HCT116 (cell line): Measurements from ENCODE around the gene GALNT2. TPM values are rescaled to one million over a fixed set of nuclear protein-coding genes. Genes with fewer than 3 reads are reported as not detected.

Experiments
- ATAC-seq: fragments of 200-7000 bp; cut with Tn5 transposase; 2 replicates; pipeline ENCODE4 v1.9.1; 2020; ENCODE audit warnings: mild to moderate bottlenecking, moderate library complexity
- BruUV-seq: library from RNA; stranded (reverse); fragments of 400-500 nt; replicated peaks from 2 replicates; lab custom pipeline; 2021; lab: Mats Ljungman, UMichigan
- CTCF ChIA-PET: fragments of 300-600 bp; sonication (Branson Sonifier 250); formaldehyde crosslinking; loops from one replicate; lab custom pipeline; 2021; ENCODE audit warnings: antibody characterized with exemption; lab: Charles Lee
- POLR2A ChIA-PET: fragments of 300-600, 350-600 bp; sonication (Branson Sonifier 250); formaldehyde crosslinking; loops from one replicate; lab custom pipeline; 2021; ENCODE audit warnings: antibody characterized with exemption; lab: Charles Lee
- RAD21 ChIA-PET, 2 experiments: fragments of 300-600 bp; sonication (Branson Sonifier 250); formaldehyde crosslinking; loops; one replicate each; lab custom pipeline; 2023; ENCODE audit warnings: low total read pairs in 2 of 2; ENCODE audit not compliant: uncharacterized antibody in 2 of 2, unreplicated experiment in 2 of 2, low non-redundant PET in 1 of 2; lab: Charles Lee
- DNase-seq: peaks from one replicate; pipeline ENCODE4 v3.0.0-alpha.2; 2010; ENCODE audit warnings: low read depth, low spot score
- H2AFZ ChIP-seq: fragments of 200-600 bp; shearing (Covaris generic), sonication (generic); 2 replicates; pipeline ENCODE4 v1.6.1; 2017; ENCODE audit warnings: low read depth, mixed run types, mixed read lengths, antibody characterized with exemption, low read length; ENCODE audit not compliant: poor library complexity, severe bottlenecking
- H3K27ac ChIP-seq: 2 replicates; pipeline ENCODE4 v1.5.1; 2012; ENCODE audit warnings: low read depth, low read length
- H3K27me3 ChIP-seq: fragments of 200-600 bp; sonication (generic); 2 replicates; pipeline ENCODE4 v1.6.1; 2016; ENCODE audit warnings: mixed run types, low read length, mixed read lengths; ENCODE audit not compliant: insufficient read depth
- H3K36me3 ChIP-seq, 2 experiments: fragments of 200-500 bp in 1 of 2; fragments of 200-600 bp in 1 of 2; sonication (Bioruptor generic) in 1 of 2; sonication (generic) in 1 of 2; 2 replicates each; pipeline versions ENCODE4 v1.5.1 to v1.6.1; 2014 to 2016; ENCODE audit warnings: low read length in 2 of 2, inconsistent platforms in 1 of 2, mixed read lengths in 1 of 2, mixed run types in 1 of 2; ENCODE audit not compliant: insufficient read depth in 2 of 2, control insufficient read depth in 1 of 2
- H3K4me1 ChIP-seq, 2 experiments: fragments of 200-600 bp in 1 of 2; sonication (generic) in 1 of 2; 2 replicates each; pipeline versions ENCODE4 v1.5.1 to v1.6.1; 2012 to 2017; ENCODE audit warnings: low read length in 2 of 2, inconsistent platforms in 1 of 2, mild to moderate bottlenecking in 1 of 2, mixed read lengths in 1 of 2, mixed run types in 1 of 2, moderate library complexity in 1 of 2; ENCODE audit not compliant: insufficient read depth in 2 of 2, control insufficient read depth in 1 of 2
- H3K4me2 ChIP-seq: fragments of 200-600 bp; sonication (generic); 2 replicates; pipeline ENCODE4 v1.6.1; 2017; ENCODE audit warnings: mixed run types, low read length, mixed read lengths
- H3K4me3 ChIP-seq, 2 experiments: fragments of 200-600 bp in 1 of 2; sonication (generic) in 1 of 2; replicated peaks in 1 of 2; 2 replicates each; pipeline ENCODE4 v1.5.1; 2011 to 2016; ENCODE audit warnings: low read length in 2 of 2, control low read depth in 1 of 2, low read depth in 1 of 2, mild to moderate bottlenecking in 1 of 2, mixed read lengths in 1 of 2, mixed run types in 1 of 2
- H3K79me2 ChIP-seq: fragments of 200-600 bp; sonication (generic); 2 replicates; pipeline ENCODE4 v1.6.1; 2017; ENCODE audit warnings: mild to moderate bottlenecking, mixed run types, low read length, moderate library complexity, mixed read lengths; ENCODE audit not compliant: insufficient read depth
- H3K9ac ChIP-seq: fragments of 200-600 bp; sonication (generic); 2 replicates; pipeline ENCODE4 v1.6.1; 2016; ENCODE audit warnings: low read length, mixed read lengths
- H3K9me2 ChIP-seq: fragments of 200-600 bp; sonication (generic), shearing (Covaris generic); 2 replicates; pipeline ENCODE4 v1.6.1; 2017; ENCODE audit warnings: mixed run types, mild to moderate bottlenecking, moderate library complexity; ENCODE audit not compliant: insufficient read depth
- H3K9me3 ChIP-seq, 2 experiments: fragments of 200-500 bp in 1 of 2; fragments of 200-600 bp in 1 of 2; sonication (Bioruptor generic) in 1 of 2; sonication (generic) in 1 of 2; 2 replicates each; pipeline ENCODE4 v1.6.1; 2014 to 2017; ENCODE audit warnings: low read length in 2 of 2, mixed read lengths in 2 of 2, inconsistent platforms in 1 of 2, low read depth in 1 of 2, mild to moderate bottlenecking in 1 of 2, mixed run types in 1 of 2, moderate library complexity in 1 of 2; ENCODE audit not compliant: control insufficient read depth in 1 of 2, insufficient read depth in 1 of 2
- H4K20me1 ChIP-seq: fragments of 200-600 bp; sonication (generic), shearing (Covaris generic); 2 replicates; pipeline ENCODE4 v1.6.1; 2017; ENCODE audit warnings: mixed run types, mild to moderate bottlenecking, moderate library complexity; ENCODE audit not compliant: insufficient read depth
- CBX3 ChIP-seq: IDR thresholded peaks from 2 replicates; pipeline ENCODE4 v1.6.1; 2012; ENCODE audit warnings: low read depth
- CEBPB ChIP-seq: IDR thresholded peaks from 2 replicates; pipeline ENCODE4 v1.6.1; 2012; ENCODE audit warnings: low read depth
- ELF1 ChIP-seq: IDR thresholded peaks from 2 replicates; pipeline ENCODE4 v1.6.1; 2012; ENCODE audit warnings: low read depth, borderline replicate concordance
- FOSL1 ChIP-seq: IDR thresholded peaks from 2 replicates; pipeline ENCODE4 v1.6.1; 2012; ENCODE audit warnings: low read depth
- POLR2A ChIP-seq: IDR thresholded peaks from 2 replicates; pipeline ENCODE4 v1.7.0; 2011; ENCODE audit warnings: borderline replicate concordance; ENCODE audit not compliant: insufficient read depth, insufficient read length; ENCODE audit errors: extremely low read depth
- SIN3A ChIP-seq: IDR thresholded peaks from 2 replicates; pipeline ENCODE4 v1.6.1; 2012; ENCODE audit warnings: low read depth
- SRF ChIP-seq: IDR thresholded peaks from 2 replicates; pipeline ENCODE4 v1.6.1; 2012; ENCODE audit warnings: low read depth
- TCF7L2 ChIP-seq: IDR thresholded peaks from 2 replicates; pipeline ENCODE4 v1.7.0; 2011; ENCODE audit warnings: borderline replicate concordance, inconsistent platforms; ENCODE audit not compliant: insufficient read depth, insufficient read length; ENCODE audit errors: extremely low read depth
- YY1 ChIP-seq: IDR thresholded peaks from 2 replicates; pipeline ENCODE4 v1.6.1; 2011; ENCODE audit warnings: low read length, low read depth, moderate library complexity, mild to moderate bottlenecking; ENCODE audit not compliant: insufficient replicate concordance; ENCODE audit errors: extremely low read depth
- ZBTB33 ChIP-seq: IDR thresholded peaks from 2 replicates; pipeline ENCODE4 v1.6.1; 2011; ENCODE audit warnings: mild to moderate bottlenecking, low read length, moderate library complexity; ENCODE audit not compliant: insufficient replicate concordance; ENCODE audit errors: extremely low read depth
- ZFX ChIP-seq: fragments of 450-650 bp; IDR thresholded peaks from 2 replicates; pipeline ENCODE4 v1.6.1; 2017
- ZNF274 ChIP-seq: fragments of 200-500 bp; sonication (Bioruptor generic); IDR thresholded peaks from 2 replicates; pipeline ENCODE4 v1.6.1; 2014; ENCODE audit warnings: mild to moderate bottlenecking, low read depth, low read length, inconsistent platforms
- intact Hi-C: fragments of 100-400 bp; cut with micrococcal nuclease; formaldehyde crosslinking; loops from 2 replicates; pipeline ENCODE4 v1.10.0; 2022
- total RNA-seq: library from RNA; stranded (reverse); gene quantifications from one replicate; pipeline ENCODE4 v1.2.1, GENCODE V29; 2021; ENCODE audit not compliant: unreplicated experiment
- TF ChIP-seq, protein P1 (sequence below): IDR thresholded peaks from 2 replicates; pipeline ENCODE4 v1.6.1; 2012
- TF ChIP-seq, protein P2 (sequence below), 3 experiments: fragments of 200-600 bp in 1 of 3; sonication (generic) in 1 of 3; IDR thresholded peaks in 2 of 3; conservative IDR thresholded peaks in 1 of 3; 2 replicates each; pipeline ENCODE4 v1.5.1; 2012 to 2017; ENCODE audit warnings: low read depth in 2 of 3, low read length in 2 of 3, antibody characterized with exemption in 1 of 3, borderline replicate concordance in 1 of 3, control low read depth in 1 of 3, mild to moderate bottlenecking in 1 of 3, mixed read lengths in 1 of 3, mixed run types in 1 of 3, moderate library complexity in 1 of 3; ENCODE audit not compliant: insufficient read depth in 1 of 3

Gene GALNT2
- total RNA-seq, 1 experiment from 2014 or later = 40.8 TPM

- no TSS peak for BruUV-seq
- RAD21 ChIA-PET = no interaction called here
- H3K27ac ChIP-seq = no peak overlapping the region
- H2AFZ ChIP-seq = no peak overlapping the region
- H3K27me3 ChIP-seq = no peaks in the 10 kb centered on the region
- no peak overlapping the region for H3K4me2 ChIP-seq
- H3K9me3 ChIP-seq = no peaks in the 10 kb centered on the region
- H3K79me2 ChIP-seq = peaks cover 55% of the 10 kb centered on the region
- intact Hi-C loops = no loop called here
- peaks cover 3% of the 10 kb centered on the region; the same call in 1 of the 2 replicates for H4K20me1 ChIP-seq
- no peaks in the 10 kb centered on the region for H3K36me3 ChIP-seq
- DNase-seq = no peak
- H3K9me2 ChIP-seq = no peaks in the 10 kb centered on the region
- H3K9ac ChIP-seq = no peak overlapping the region
- H3K4me1 ChIP-seq = peaks cover 11 to 17% of the 10 kb centered on the region in 2 experiments; a peak in 3 of 4 replicates
- TF ChIP-seq POLR2A = no peak
- TF ChIP-seq, all 23 proteins: peak for 0
- no peak for ATAC-seq
- ChIA-PET CTCF (no interaction called here), POLR2A (no interaction called here)
- no peak overlapping the region for H3K4me3 ChIP-seq
Measured at GRCh38 chr1:230069796-230070195, 2.8 kb downstream of the GALNT2 start.

DNA sequence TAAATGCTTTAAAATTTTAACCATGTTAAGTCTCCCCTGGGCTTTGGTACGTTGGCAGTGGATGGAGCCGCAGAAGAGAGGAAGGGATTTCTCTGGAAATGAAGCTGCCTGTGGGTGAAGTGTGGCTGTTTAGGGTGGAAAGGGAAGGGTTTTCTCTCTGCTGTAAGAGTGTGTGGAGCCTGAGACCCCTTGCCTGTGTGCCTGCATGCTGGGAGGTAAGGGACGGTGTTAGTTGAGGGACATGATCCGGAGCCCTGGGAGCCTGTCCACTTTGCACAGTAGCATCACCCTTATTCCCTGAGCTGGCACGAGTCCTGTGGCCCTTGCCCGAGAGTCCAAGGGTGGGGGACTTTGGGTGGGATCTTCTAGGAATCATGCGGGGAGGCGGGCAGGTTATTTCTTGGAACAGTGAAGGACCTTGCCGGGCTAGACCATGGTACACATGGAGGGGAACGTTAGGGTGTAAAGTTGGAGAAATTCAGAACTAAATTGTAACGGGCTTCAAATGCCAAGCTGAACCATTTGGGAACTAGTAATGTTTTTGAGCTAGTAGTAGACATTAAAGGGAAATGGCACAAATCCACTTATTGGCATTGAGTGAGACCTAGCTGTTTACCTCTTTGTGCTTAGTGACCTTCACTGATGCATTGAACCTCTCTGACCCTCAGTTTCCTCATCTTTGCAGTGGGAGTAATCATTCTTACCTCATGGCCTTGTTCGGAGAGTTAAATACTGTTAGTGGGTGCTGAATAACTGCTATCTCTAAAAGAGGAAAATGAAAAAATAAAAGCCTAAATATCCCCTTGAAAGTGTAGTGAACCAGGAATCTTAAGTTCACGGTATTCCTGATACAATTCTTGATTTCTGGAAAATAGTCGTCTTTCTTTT, 3.5 kb downstream of the GALNT2 start:
- Histone ChIP-seq H3K79me2 (peaks cover 56% of the 10 kb centered on the region), H3K9me2 (no peaks in the 10 kb centered on the region), H2AFZ (no peak overlapping the region), H3K36me3 (no peaks in the 10 kb centered on the region), H3K4me3 (no peak overlapping the region), H3K4me1 (peaks cover 11 to 17% of the 10 kb centered on the region in 2 experiments; a peak in 3 of 4 replicates), H3K27ac (no peak overlapping the region), H3K27me3 (no peaks in the 10 kb centered on the region), H3K9ac (no peak overlapping the region), H3K9me3 (no peaks in the 10 kb centered on the region), H3K4me2 (no peak overlapping the region), H4K20me1 (peaks cover 3% of the 10 kb centered on the region; the same call in 1 of the 2 replicates)
- intact Hi-C loops = no loop called here
- BruUV-seq = no TSS peak
- CTCF ChIA-PET = no interaction called here
- RAD21 ChIA-PET = no interaction called here
- ATAC-seq (no peak), DNase-seq (no peak)
- POLR2A ChIA-PET = no interaction called here
- TF ChIP-seq CBX3 = no peak
- TF ChIP-seq POLR2A = no peak
- no peak for TF ChIP-seq YY1
- no peak for TF ChIP-seq ELF1
- no peak for TF ChIP-seq ZFX
- no peak for TF ChIP-seq TCF7L2
- TF ChIP-seq ZNF274 = no peak
- no peak for TF ChIP-seq CEBPB
- TF ChIP-seq, protein P1, sequence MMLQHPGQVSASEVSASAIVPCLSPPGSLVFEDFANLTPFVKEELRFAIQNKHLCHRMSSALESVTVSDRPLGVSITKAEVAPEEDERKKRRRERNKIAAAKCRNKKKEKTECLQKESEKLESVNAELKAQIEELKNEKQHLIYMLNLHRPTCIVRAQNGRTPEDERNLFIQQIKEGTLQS = no peak
- no peak for TF ChIP-seq FOSL1
- TF ChIP-seq, protein P2, sequence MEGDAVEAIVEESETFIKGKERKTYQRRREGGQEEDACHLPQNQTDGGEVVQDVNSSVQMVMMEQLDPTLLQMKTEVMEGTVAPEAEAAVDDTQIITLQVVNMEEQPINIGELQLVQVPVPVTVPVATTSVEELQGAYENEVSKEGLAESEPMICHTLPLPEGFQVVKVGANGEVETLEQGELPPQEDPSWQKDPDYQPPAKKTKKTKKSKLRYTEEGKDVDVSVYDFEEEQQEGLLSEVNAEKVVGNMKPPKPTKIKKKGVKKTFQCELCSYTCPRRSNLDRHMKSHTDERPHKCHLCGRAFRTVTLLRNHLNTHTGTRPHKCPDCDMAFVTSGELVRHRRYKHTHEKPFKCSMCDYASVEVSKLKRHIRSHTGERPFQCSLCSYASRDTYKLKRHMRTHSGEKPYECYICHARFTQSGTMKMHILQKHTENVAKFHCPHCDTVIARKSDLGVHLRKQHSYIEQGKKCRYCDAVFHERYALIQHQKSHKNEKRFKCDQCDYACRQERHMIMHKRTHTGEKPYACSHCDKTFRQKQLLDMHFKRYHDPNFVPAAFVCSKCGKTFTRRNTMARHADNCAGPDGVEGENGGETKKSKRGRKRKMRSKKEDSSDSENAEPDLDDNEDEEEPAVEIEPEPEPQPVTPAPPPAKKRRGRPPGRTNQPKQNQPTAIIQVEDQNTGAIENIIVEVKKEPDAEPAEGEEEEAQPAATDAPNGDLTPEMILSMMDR (IDR thresholded peaks at IDR 0.05 in 2 of 3, conservative IDR thresholded peaks at IDR 0.05 in 1 of 3; ENCODE audit: borderline replicate concordance in 1 of 3, insufficient read depth in 1 of 3, low read depth in 2 of 3, low read length in 2 of 3) = no peak
- TF ChIP-seq SIN3A = no peak
- TF ChIP-seq ZBTB33 = no peak
- TF ChIP-seq SRF = no peak
